ENCODE data around the gene RPL22L1.
"Not testable (repeated sequence)": the region's sequence is repeated elsewhere in the genome, so short reads cannot be mapped to it uniquely, and the experiment has no call there.

DNA sequence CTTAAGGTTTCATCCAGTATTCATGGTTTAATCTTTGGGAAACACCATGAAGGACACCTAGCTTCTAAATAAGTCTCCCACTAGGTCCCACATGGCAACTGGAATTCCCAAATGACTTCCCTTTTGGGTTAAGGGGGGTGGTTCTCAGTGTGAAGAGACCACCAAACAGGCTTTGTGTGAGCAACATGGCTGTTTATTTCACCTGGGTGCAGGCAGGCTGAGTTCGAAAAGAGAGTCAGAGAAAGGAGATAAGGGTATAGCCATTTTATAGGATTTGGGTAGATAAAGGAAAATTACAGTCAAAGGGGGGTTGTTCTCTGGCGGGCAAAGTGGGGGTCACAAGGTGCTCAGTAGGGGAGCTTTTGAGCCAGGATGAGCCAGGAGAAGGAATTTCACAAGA is 52.5 kb downstream of the RPL22L1 start:
- TF ChIP-seq POLR2AphosphoS5, POLR2A (IDR thresholded peaks at IDR 0.05; ENCODE audit: low read depth, low read length): not testable (repeated sequence)
